HK-2 (cell line): ENCODE results near the gene CPT1B.
"Not testable (repeated sequence)": the region's sequence is repeated elsewhere in the genome, so short reads cannot be mapped to it uniquely, and the experiment has no call there.

ENCODE experiments used
- DNase-seq: peaks from one replicate; pipeline ENCODE4 v3.0.0-alpha.2; 2018; ENCODE audit not compliant: unreplicated experiment

The CPT1B gene

GRCh38 chr22:50609599-50609998, 31.4 kb upstream of the CPT1B start:
- DNase-seq, result no peak

GRCh38 chr22:50608996-50609395, 30.8 kb upstream of the CPT1B start:
- no peak for DNase-seq

- DNase-seq, result not testable (repeated sequence)
Measured at GRCh38 chr22:50608058-50608840, 30.0 kb upstream of the CPT1B start.

- no peak for DNase-seq
Measured at GRCh38 chr22:50607659-50608020, 29.4 kb upstream of the CPT1B start.

- no peak for DNase-seq
Measured at GRCh38 chr22:50606946-50607658, 28.9 kb upstream of the CPT1B start.

- no peak for DNase-seq
Measured at GRCh38 chr22:50606165-50606945, 28.1 kb upstream of the CPT1B start.

- no peak for DNase-seq
Measured at GRCh38 chr22:50605613-50606074, 27.4 kb upstream of the CPT1B start.

- no peak for DNase-seq
Measured at GRCh38 chr22:50605002-50605612, 26.9 kb upstream of the CPT1B start.

- no peak for DNase-seq
Measured at GRCh38 chr22:50604256-50605001, 26.2 kb upstream of the CPT1B start.

GRCh38 chr22:50603511-50604255, 25.5 kb upstream of the CPT1B start:
- no peak for DNase-seq

GRCh38 chr22:50602338-50602700, 24.1 kb upstream of the CPT1B start:
- DNase-seq, result no peak

GRCh38 chr22:50601669-50602337, 23.6 kb upstream of the CPT1B start:
- DNase-seq, result no peak

- DNase-seq, result no peak
Measured at GRCh38 chr22:50600967-50601668, 22.9 kb upstream of the CPT1B start.

GRCh38 chr22:50600538-50600937, 22.3 kb upstream of the CPT1B start, which contains the start of gene MAPK8IP2:
Gene MAPK8IP2, plus strand, starts transcription at chr22:50600793. Its CDS starts 26 bp downstream, at chr22:50600819.
- no peak for DNase-seq

- peak; percentile 68 for DNase-seq
Measured at GRCh38 chr22:50599816-50600455, 21.7 kb upstream of the CPT1B start.

GRCh38 chr22:50597097-50597496, 18.9 kb upstream of the CPT1B start:
- no peak for DNase-seq

- DNase-seq, result peak; percentile 27
Measured at GRCh38 chr22:50595189-50595588, 17.0 kb upstream of the CPT1B start.

- no peak for DNase-seq
Measured at GRCh38 chr22:50587407-50587806, 9.2 kb upstream of the CPT1B start.

GRCh38 chr22:50586416-50586815, 8.2 kb upstream of the CPT1B start:
- DNase-seq, result no peak
